Gastrocnemius medialis (tissue), 4 donors: ENCODE measurements around the gene RNLS. TPM values are rescaled to one million over a fixed set of nuclear protein-coding genes. Genes with fewer than 3 reads are reported as not detected.

ENCODE experiments used
- ATAC-seq, 2 donors: fragments of 150-250 bp; one replicate each; pipeline ENCODE4 v1.9.1; 2016
- DNase-seq, 2 donors: peaks; one replicate each; pipeline ENCODE4 v3.0.0-alpha.2; 2019
- H3K27ac ChIP-seq, 4 donors: fragments of 200-600 bp; sonication (generic); 1 replicate in 1 of 4; 2 replicates in 3 of 4; pipeline ENCODE4 v1.5.1; 2016 to 2018; ENCODE audit warnings: mild to moderate bottlenecking in 2 of 4, moderate library complexity in 1 of 4
- H3K27me3 ChIP-seq, 3 donors: fragments of 200-600 bp; sonication (generic) in 2 of 3; 1 replicate in 1 of 3; 2 replicates in 2 of 3; pipeline versions ENCODE4 v1.5.1 to v1.6.0; 2016 to 2019; ENCODE audit warnings: mild to moderate bottlenecking in 1 of 3, moderate library complexity in 1 of 3
- H3K36me3 ChIP-seq, 2 donors: fragments of 200-600 bp; sonication (generic) in 1 of 2; one replicate each; pipeline ENCODE4 v1.5.1; 2017 to 2018
- H3K4me1 ChIP-seq, 2 donors: fragments of 200-600 bp; sonication (generic) in 1 of 2; one replicate each; pipeline ENCODE4 v1.5.1; 2016 to 2017; ENCODE audit warnings: mild to moderate bottlenecking in 2 of 2
- H3K4me3 ChIP-seq, 4 donors: fragments of 200-600 bp; sonication (generic) in 3 of 4; 1 replicate in 1 of 4; 2 replicates in 3 of 4; pipeline ENCODE4 v1.5.1; 2016 to 2019; ENCODE audit warnings: mild to moderate bottlenecking in 2 of 4
- H3K9me3 ChIP-seq, 3 donors: fragments of 200-600 bp; sonication (generic) in 2 of 3; 1 replicate in 1 of 3; 2 replicates in 2 of 3; pipeline ENCODE4 v1.5.1; 2016 to 2019
- POLR2A ChIP-seq, 2 donors: fragments of 450-650 bp; IDR thresholded peaks; one replicate each; pipeline ENCODE4 v1.6.1; 2017; ENCODE audit warnings: antibody characterized with exemption in 2 of 2, mild to moderate bottlenecking in 2 of 2, moderate library complexity in 2 of 2
- in situ Hi-C, 4 donors: fragments of 200-750 bp; cut with MboI; loops; one replicate each; pipeline versions ENCODE4 v1.15.0 to v1.8.0; 2017; ENCODE audit warnings: low sequenced_read_pairs in 4 of 4
- intact Hi-C: fragments of 100-400 bp; cut with DNase I; formaldehyde crosslinking; loops from one replicate; pipeline ENCODE4 v1.15.1; 2023; ENCODE audit warnings: low total_unique reads
- total RNA-seq, 4 donors: library from RNA; depleted of rRNA; stranded (reverse); fragments of >200 nt; gene quantifications; one replicate each; pipeline versions ENCODE4 v1.1.0 to v1.2.3, GENCODE V29; 2016
- TF ChIP-seq, protein P1 (sequence below), 5 experiments: fragments of 450-650 bp in 3 of 5; fragments of 200-600 bp in 2 of 5; sonication (generic) in 2 of 5; IDR thresholded peaks in 4 of 5; conservative IDR thresholded peaks in 1 of 5; 1 replicate in 4 of 5; 2 replicates in 1 of 5; pipeline ENCODE4 v1.5.1; 2016 to 2019; ENCODE audit warnings: antibody characterized with exemption in 5 of 5, mild to moderate bottlenecking in 3 of 5, moderate library complexity in 3 of 5

Gene RNLS
- total RNA-seq, 4 donors from 2014 or later: 8.1 to 17.5 (median 9.7) TPM

GRCh38 chr10:88346144-88346977, 236.8 kb downstream of the RNLS start:
- Histone ChIP-seq H3K9me3 (no peaks in the 10 kb centered on the region), H3K27me3 (no peaks in the 10 kb centered on the region), H3K4me3 (no peak overlapping the region), H3K36me3 (no peaks in the 10 kb centered on the region), H3K4me1 (peaks cover 0 to 4% of the 10 kb centered on the region in 2 donors), H3K27ac (no peak overlapping the region)
- in situ Hi-C loops: no loop called here
- intact Hi-C loops: no loop called here
- no peak for TF ChIP-seq POLR2A (IDR thresholded peaks at IDR 0.05)
- TF ChIP-seq, protein P1, sequence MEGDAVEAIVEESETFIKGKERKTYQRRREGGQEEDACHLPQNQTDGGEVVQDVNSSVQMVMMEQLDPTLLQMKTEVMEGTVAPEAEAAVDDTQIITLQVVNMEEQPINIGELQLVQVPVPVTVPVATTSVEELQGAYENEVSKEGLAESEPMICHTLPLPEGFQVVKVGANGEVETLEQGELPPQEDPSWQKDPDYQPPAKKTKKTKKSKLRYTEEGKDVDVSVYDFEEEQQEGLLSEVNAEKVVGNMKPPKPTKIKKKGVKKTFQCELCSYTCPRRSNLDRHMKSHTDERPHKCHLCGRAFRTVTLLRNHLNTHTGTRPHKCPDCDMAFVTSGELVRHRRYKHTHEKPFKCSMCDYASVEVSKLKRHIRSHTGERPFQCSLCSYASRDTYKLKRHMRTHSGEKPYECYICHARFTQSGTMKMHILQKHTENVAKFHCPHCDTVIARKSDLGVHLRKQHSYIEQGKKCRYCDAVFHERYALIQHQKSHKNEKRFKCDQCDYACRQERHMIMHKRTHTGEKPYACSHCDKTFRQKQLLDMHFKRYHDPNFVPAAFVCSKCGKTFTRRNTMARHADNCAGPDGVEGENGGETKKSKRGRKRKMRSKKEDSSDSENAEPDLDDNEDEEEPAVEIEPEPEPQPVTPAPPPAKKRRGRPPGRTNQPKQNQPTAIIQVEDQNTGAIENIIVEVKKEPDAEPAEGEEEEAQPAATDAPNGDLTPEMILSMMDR (IDR thresholded peaks at IDR 0.05 in 4 of 5, conservative IDR thresholded peaks at IDR 0.05 in 1 of 5): no peak
- DNase-seq (no peak), ATAC-seq (no peak)

DNA sequence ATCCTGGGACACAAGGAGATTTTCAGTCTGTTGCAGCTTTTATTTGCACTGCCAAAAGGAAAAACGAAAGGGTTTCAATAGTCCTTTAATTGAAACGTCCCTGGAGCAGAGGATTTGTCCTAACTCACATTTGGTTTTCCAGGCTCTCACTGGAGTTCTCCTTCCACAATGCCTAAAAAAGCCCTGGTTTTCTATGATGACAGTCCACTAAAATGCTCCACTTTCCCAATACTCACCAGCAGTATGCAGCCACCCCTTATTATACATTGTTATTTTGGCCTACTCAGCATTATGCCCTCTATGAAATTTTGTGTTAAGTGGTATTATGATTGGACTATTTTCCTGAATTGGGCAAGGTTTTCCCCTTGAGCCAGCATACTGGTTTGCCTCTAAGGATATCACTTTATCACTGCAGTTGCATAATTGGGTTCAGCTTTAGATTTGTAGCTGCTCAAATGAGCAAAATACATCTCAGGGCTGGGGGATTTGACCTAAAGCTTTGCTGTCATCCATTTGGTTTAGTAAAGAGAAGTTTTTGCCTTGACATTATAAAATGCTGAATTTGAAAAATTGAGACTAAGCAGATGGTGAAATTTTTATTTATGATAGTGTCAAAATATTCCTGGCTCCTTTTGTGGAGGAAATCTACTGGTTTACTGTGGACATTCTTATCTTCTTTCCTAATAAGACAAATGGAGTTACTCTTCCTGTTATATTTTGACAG, 239.2 kb downstream of the RNLS start:
- TF ChIP-seq, protein P1 (IDR thresholded peaks at IDR 0.05 in 4 of 5, conservative IDR thresholded peaks at IDR 0.05 in 1 of 5): no peak
- no peak for TF ChIP-seq POLR2A (IDR thresholded peaks at IDR 0.05)
- H3K27ac ChIP-seq: peak overlapping the region; percentile 26 to 67 (median 38)
- no peaks in the 10 kb centered on the region for H3K27me3 ChIP-seq
- in situ Hi-C loops: no loop called here
- peaks cover 0 to 4% of the 10 kb centered on the region in 2 donors for H3K4me1 ChIP-seq
- H3K4me3 ChIP-seq: no peak overlapping the region
- intact Hi-C loops: no loop called here
- ATAC-seq: peak; percentile 39 to 49
- H3K36me3 ChIP-seq: no peaks in the 10 kb centered on the region
- no peak for DNase-seq
- no peaks in the 10 kb centered on the region for H3K9me3 ChIP-seq

GRCh38 chr10:88342733-88343310, 240.3 kb downstream of the RNLS start:
- in situ Hi-C loops: no loop called here
- Histone ChIP-seq H3K4me1 (peaks cover 0 to 4% of the 10 kb centered on the region in 2 donors), H3K27me3 (no peaks in the 10 kb centered on the region), H3K4me3 (no peak overlapping the region), H3K9me3 (no peaks in the 10 kb centered on the region), H3K36me3 (no peaks in the 10 kb centered on the region), H3K27ac (peak overlapping the region in 1 of 4 donors; percentile 35)
- intact Hi-C loops: no loop called here
- no peak for DNase-seq
- no peak for TF ChIP-seq POLR2A (IDR thresholded peaks at IDR 0.05)
- TF ChIP-seq, protein P1 (IDR thresholded peaks at IDR 0.05 in 4 of 5, conservative IDR thresholded peaks at IDR 0.05 in 1 of 5): no peak
- no peak for ATAC-seq

- no peaks in the 10 kb centered on the region for H3K9me3 ChIP-seq
- intact Hi-C loops (no loop called here), in situ Hi-C loops (no loop called here)
- ATAC-seq: no peak
- no peak overlapping the region for H3K4me3 ChIP-seq
- no peaks in the 10 kb centered on the region for H3K4me1 ChIP-seq
- no peak overlapping the region for H3K27ac ChIP-seq
- no peak for DNase-seq
- no peak for TF ChIP-seq POLR2A (IDR thresholded peaks at IDR 0.05)
- TF ChIP-seq, protein P1 (IDR thresholded peaks at IDR 0.05 in 4 of 5, conservative IDR thresholded peaks at IDR 0.05 in 1 of 5): no peak
- H3K36me3 ChIP-seq: no peaks in the 10 kb centered on the region
- H3K27me3 ChIP-seq: no peaks in the 10 kb centered on the region
Measured at GRCh38 chr10:88337134-88337533, 246.0 kb downstream of the RNLS start.
